ENCODE results near the gene MYH16.
A peak's percentile ranks its signal among the peaks of the same experiment; 100 is the strongest.
"Not testable (repeated sequence)": the region's sequence is repeated elsewhere in the genome, so short reads cannot be mapped to it uniquely, and the experiment has no call there.

Gene MYH16

DNA sequence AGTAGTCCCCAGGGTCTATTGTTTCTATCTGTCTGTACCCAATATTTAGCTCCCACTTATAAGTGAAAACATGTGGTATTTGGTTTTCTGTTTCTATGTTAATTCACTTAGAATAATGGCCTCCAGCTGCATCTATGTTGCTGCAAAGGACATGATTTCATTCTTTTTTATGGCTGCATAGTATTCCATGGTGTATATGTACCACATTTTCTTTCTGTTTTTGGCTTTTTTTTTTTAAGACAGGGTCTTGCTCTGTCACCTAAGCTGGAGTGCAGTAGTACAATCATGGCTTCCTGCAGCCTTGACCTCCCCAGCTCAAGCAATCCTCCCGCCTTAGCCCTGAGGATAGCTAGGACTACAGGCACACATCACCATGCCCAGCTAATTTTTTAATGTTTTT, 34.8 kb upstream of the MYH16 start:
- not testable (repeated sequence) for H3K23ac ChIP-seq (ENCODE audit: low read length); H4K8ac ChIP-seq (ENCODE audit: low read depth, low read length); H3K4me1 ChIP-seq (ENCODE audit: control insufficient read depth in 1 of 2, insufficient read depth in 2 of 2, low read length in 2 of 2); H2AK5ac ChIP-seq (ENCODE audit: low read length); H3K27me3 ChIP-seq (ENCODE audit: insufficient read depth, low read length); H3K79me1 ChIP-seq (ENCODE audit: low read length); H2BK120ac ChIP-seq (ENCODE audit: insufficient read depth, low read length, poor library complexity); H2BK5ac ChIP-seq (ENCODE audit: low read depth, low read length, poor library complexity); H3K9ac ChIP-seq (ENCODE audit: low read length); H3K79me2 ChIP-seq (ENCODE audit: control insufficient read depth, insufficient read depth, low read length, poor library complexity); H2BK12ac ChIP-seq (ENCODE audit: low read length); H2AFZ ChIP-seq (ENCODE audit: insufficient read depth, low read length, poor library complexity); H3K4me2 ChIP-seq (ENCODE audit: low read length); H4K12ac ChIP-seq (ENCODE audit: low read depth, low read length); H3K36me3 ChIP-seq (ENCODE audit: control insufficient read depth in 1 of 2, insufficient read depth in 2 of 2, low read length in 2 of 2); H3K4me3 ChIP-seq (ENCODE audit: low read depth, low read length); H3K18ac ChIP-seq (ENCODE audit: low read length); H4K91ac ChIP-seq (ENCODE audit: low read depth, low read length); H3K14ac ChIP-seq (ENCODE audit: low read length); H3K9me3 ChIP-seq (ENCODE audit: insufficient read depth, low read depth, low read length); DNase-seq; H3K27ac ChIP-seq (ENCODE audit: low read depth, low read length); H3K4ac ChIP-seq (ENCODE audit: low read depth, low read length)
- WGBS (ENCODE audit: extremely low coverage, insufficient coverage, insufficient read length), result no CpG with 5 or more reads among the region's 1 CpG

DNA sequence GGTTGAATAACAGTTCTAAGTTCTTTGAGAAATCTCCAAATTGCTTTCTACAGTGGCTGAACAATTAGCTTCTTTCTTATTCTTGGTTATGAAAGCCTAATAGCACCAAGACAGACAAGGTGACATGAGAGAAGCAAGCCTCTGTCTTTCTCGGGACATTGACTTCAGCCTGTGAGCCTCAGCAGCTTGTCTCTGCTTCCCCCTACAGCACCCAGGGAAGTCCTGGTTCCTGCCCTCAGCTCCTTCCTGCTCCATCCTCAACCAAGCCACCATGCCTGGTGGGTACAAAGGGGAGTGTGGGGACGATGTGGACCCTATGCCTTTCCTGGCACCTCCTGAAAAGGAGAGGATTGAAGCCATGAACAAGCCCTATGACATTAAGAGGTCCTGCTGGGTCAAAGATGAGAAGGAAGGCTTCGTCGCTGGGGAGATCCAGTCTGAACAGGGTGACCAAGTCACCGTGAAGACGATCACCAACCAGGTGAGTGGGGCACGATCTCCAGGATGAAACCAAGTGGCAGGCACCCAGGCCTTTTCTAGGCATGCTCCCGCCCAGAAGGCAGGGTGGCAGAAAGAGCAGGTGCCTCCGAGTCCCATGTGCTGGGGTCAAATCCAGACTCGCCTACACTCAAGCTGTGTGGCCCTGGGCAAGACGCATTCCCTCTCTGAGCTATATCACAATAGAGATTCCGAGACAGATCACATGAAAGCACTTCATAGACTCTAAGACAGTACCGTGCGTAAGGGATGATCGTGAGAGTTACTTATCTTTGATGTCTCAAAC, 33.9 kb upstream of the MYH16 start:
- no peaks in the 10 kb centered on the region for H3K27me3 ChIP-seq (ENCODE audit: insufficient read depth, low read length)
- H3K23ac ChIP-seq (ENCODE audit: low read length), result no peak overlapping the region
- no peaks in the 10 kb centered on the region for H3K79me1 ChIP-seq (ENCODE audit: low read length)
- H3K4me1 ChIP-seq (ENCODE audit: control insufficient read depth in 1 of 2, insufficient read depth in 2 of 2, low read length in 2 of 2), result no peaks in the 10 kb centered on the region
- H4K91ac ChIP-seq (ENCODE audit: low read depth, low read length), result no peak overlapping the region
- no peak overlapping the region for H4K8ac ChIP-seq (ENCODE audit: low read depth, low read length)
- H2BK120ac ChIP-seq (ENCODE audit: insufficient read depth, low read length, poor library complexity), result no peak overlapping the region
- no peak overlapping the region for H3K4me3 ChIP-seq (ENCODE audit: low read depth, low read length)
- no peak overlapping the region for H3K9ac ChIP-seq (ENCODE audit: low read length)
- H3K4me2 ChIP-seq (ENCODE audit: low read length), result no peak overlapping the region
- no peak overlapping the region for H4K12ac ChIP-seq (ENCODE audit: low read depth, low read length)
- H2AFZ ChIP-seq (ENCODE audit: insufficient read depth, low read length, poor library complexity), result no peak overlapping the region
- H3K4ac ChIP-seq (ENCODE audit: low read depth, low read length), result no peak overlapping the region
- no peaks in the 10 kb centered on the region for H3K9me3 ChIP-seq (ENCODE audit: insufficient read depth, low read depth, low read length)
- no peak overlapping the region for H2AK5ac ChIP-seq (ENCODE audit: low read length)
- no peak overlapping the region for H2BK5ac ChIP-seq (ENCODE audit: low read depth, low read length, poor library complexity)
- H2BK12ac ChIP-seq (ENCODE audit: low read length), result no peak overlapping the region
- H3K18ac ChIP-seq (ENCODE audit: low read length), result no peak overlapping the region
- H3K27ac ChIP-seq (ENCODE audit: low read depth, low read length), result no peak overlapping the region
- no peak overlapping the region for H3K14ac ChIP-seq (ENCODE audit: low read length)
- no CpG with 5 or more reads among the region's 15 CpGs for WGBS (ENCODE audit: extremely low coverage, insufficient coverage, insufficient read length)
- no peaks in the 10 kb centered on the region for H3K79me2 ChIP-seq (ENCODE audit: control insufficient read depth, insufficient read depth, low read length, poor library complexity)
- no peaks in the 10 kb centered on the region for H3K36me3 ChIP-seq (ENCODE audit: control insufficient read depth in 1 of 2, insufficient read depth in 2 of 2, low read length in 2 of 2)
- no peak for DNase-seq

- Histone ChIP-seq H3K79me1 (ENCODE audit: low read length) (no peaks in the 10 kb centered on the region), H3K18ac (ENCODE audit: low read length) (no peak overlapping the region), H3K36me3 (ENCODE audit: control insufficient read depth in 1 of 2, insufficient read depth in 2 of 2, low read length in 2 of 2) (no peaks in the 10 kb centered on the region), H2BK5ac (ENCODE audit: low read depth, low read length, poor library complexity) (no peak overlapping the region), H2AK5ac (ENCODE audit: low read length) (no peak overlapping the region), H3K9me3 (ENCODE audit: insufficient read depth, low read depth, low read length) (peaks cover 4% of the 10 kb centered on the region), H3K4me1 (ENCODE audit: control insufficient read depth in 1 of 2, insufficient read depth in 2 of 2, low read length in 2 of 2) (no peaks in the 10 kb centered on the region), H3K79me2 (ENCODE audit: control insufficient read depth, insufficient read depth, low read length, poor library complexity) (no peaks in the 10 kb centered on the region), H3K27ac (ENCODE audit: low read depth, low read length) (no peak overlapping the region), H3K14ac (ENCODE audit: low read length) (no peak overlapping the region), H3K9ac (ENCODE audit: low read length) (no peak overlapping the region), H4K91ac (ENCODE audit: low read depth, low read length) (no peak overlapping the region), H3K4ac (ENCODE audit: low read depth, low read length) (no peak overlapping the region), H4K8ac (ENCODE audit: low read depth, low read length) (no peak overlapping the region), H2AFZ (ENCODE audit: insufficient read depth, low read length, poor library complexity) (no peak overlapping the region), H2BK120ac (ENCODE audit: insufficient read depth, low read length, poor library complexity) (no peak overlapping the region), H3K27me3 (ENCODE audit: insufficient read depth, low read length) (no peaks in the 10 kb centered on the region), H3K4me2 (ENCODE audit: low read length) (no peak overlapping the region), H3K23ac (ENCODE audit: low read length) (no peak overlapping the region), H3K4me3 (ENCODE audit: low read depth, low read length) (peak overlapping the region; percentile 8), H4K12ac (ENCODE audit: low read depth, low read length) (no peak overlapping the region), H2BK12ac (ENCODE audit: low read length) (no peak overlapping the region)
- DNase-seq, result no peak
- no CpG with 5 or more reads among the region's 4 CpGs for WGBS (ENCODE audit: extremely low coverage, insufficient coverage, insufficient read length)
Measured at GRCh38 chr7:99242682-99243081, 30.0 kb upstream of the MYH16 start.

- no peak overlapping the region for H4K8ac ChIP-seq (ENCODE audit: low read depth, low read length)
- over 99% methylated on average over 5 of the region's 5 CpGs for WGBS (ENCODE audit: extremely low coverage, insufficient coverage, insufficient read length)
- no peaks in the 10 kb centered on the region for H3K79me2 ChIP-seq (ENCODE audit: control insufficient read depth, insufficient read depth, low read length, poor library complexity)
- no peak overlapping the region for H3K14ac ChIP-seq (ENCODE audit: low read length)
- no peak overlapping the region for H4K12ac ChIP-seq (ENCODE audit: low read depth, low read length)
- H3K9ac ChIP-seq (ENCODE audit: low read length), result no peak overlapping the region
- H3K27me3 ChIP-seq (ENCODE audit: insufficient read depth, low read length), result no peaks in the 10 kb centered on the region
- no peak overlapping the region for H3K4me2 ChIP-seq (ENCODE audit: low read length)
- H4K91ac ChIP-seq (ENCODE audit: low read depth, low read length), result no peak overlapping the region
- no peak overlapping the region for H2BK5ac ChIP-seq (ENCODE audit: low read depth, low read length, poor library complexity)
- no peak for DNase-seq
- H3K4ac ChIP-seq (ENCODE audit: low read depth, low read length), result no peak overlapping the region
- H3K79me1 ChIP-seq (ENCODE audit: low read length), result no peaks in the 10 kb centered on the region
- peaks cover 4% of the 10 kb centered on the region for H3K9me3 ChIP-seq (ENCODE audit: insufficient read depth, low read depth, low read length)
- no peak overlapping the region for H2AK5ac ChIP-seq (ENCODE audit: low read length)
- H3K27ac ChIP-seq (ENCODE audit: low read depth, low read length), result no peak overlapping the region
- H3K4me1 ChIP-seq (ENCODE audit: control insufficient read depth in 1 of 2, insufficient read depth in 2 of 2, low read length in 2 of 2), result no peaks in the 10 kb centered on the region
- no peak overlapping the region for H3K18ac ChIP-seq (ENCODE audit: low read length)
- H3K36me3 ChIP-seq (ENCODE audit: control insufficient read depth in 1 of 2, insufficient read depth in 2 of 2, low read length in 2 of 2), result no peaks in the 10 kb centered on the region
- H2AFZ ChIP-seq (ENCODE audit: insufficient read depth, low read length, poor library complexity), result no peak overlapping the region
- no peak overlapping the region for H2BK120ac ChIP-seq (ENCODE audit: insufficient read depth, low read length, poor library complexity)
- H3K23ac ChIP-seq (ENCODE audit: low read length), result no peak overlapping the region
- H2BK12ac ChIP-seq (ENCODE audit: low read length), result no peak overlapping the region
- H3K4me3 ChIP-seq (ENCODE audit: low read depth, low read length), result no peak overlapping the region
Measured at GRCh38 chr7:99243751-99244337, 28.8 kb upstream of the MYH16 start.
